ENCODE data around the gene ADAM19. TPM values are rescaled to one million over a fixed set of nuclear protein-coding genes. Genes with fewer than 3 reads are reported as not detected.

ADAM19 gene
- total RNA-seq, 3 donors from 2014 or later = 1.9 to 3.6 (median 3.5) TPM

DNA sequence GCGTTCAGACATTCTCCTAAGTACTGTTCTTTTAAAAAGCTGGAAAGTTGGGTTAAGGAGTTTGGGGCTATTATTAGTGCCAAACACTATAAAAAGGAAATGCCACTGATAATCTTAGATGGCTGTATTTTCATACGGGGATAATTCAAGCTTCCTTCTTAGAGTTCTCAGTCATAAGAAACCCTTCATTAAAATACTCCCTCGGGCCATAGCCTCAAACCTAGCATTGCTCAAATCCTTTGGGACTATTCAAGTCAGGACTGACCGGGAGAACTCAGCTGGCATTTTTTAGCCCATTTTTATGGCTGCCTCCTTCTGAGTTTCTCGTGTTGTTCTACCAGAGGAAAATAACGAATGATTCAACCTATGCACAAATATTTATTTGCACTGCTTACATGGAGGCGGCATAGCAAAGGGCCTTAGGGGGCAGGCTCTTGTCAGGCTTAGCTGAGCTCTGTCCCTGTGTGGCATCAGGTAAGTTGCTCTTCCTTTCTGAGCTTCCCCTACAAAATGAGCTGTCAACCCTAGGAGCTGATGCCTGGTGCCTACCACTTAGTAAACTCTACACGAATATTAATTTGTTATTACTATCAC is 33.5 kb upstream of the ADAM19 start:
- H3K27ac ChIP-seq = no peak overlapping the region
- intact Hi-C loops (cut with DNase I; ENCODE audit: low total_unique reads) = no loop called here

DNA sequence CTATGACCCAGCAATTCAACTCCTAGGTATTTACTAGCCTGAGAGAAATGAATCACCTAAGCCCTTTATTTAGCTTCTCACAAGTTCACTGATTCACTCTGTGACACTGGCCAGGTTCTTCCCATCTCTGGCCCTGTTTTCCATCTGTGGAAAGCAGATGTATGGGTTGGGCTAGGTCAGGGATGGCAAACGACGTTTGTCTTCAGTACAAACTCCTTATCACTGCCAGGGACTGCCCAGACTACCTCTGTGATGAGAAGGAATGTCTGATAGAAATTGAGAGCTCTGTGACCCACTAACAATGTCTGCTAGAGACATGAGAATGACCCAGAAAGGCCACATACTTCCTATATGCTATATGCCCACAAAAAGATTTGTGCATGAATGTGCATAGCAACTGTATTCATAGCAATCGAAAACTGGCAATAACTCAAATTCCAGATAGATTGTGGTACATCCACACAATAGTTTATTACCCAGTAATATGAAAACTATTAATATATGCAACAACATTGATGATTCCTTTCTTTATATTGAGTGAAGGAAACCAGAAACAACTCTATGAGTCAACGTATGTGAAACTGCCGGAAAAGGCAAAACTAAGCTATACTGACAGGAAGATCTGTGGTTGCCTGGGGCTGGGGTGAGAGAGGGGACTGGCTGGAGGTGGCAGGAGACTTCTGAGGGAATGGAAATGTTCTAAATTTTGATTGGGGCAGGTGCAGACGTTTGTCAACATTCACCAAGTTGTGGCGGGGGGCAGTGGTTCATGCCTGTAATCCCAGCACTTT is 32.0 kb upstream of the ADAM19 start:
- no peak for DNase-seq (ENCODE audit: low spot score in 2 of 2)
- Histone ChIP-seq H3K4me3 (no peak overlapping the region), H3K4me1 (no peaks in the 10 kb centered on the region), H3K36me3 (no peaks in the 10 kb centered on the region), H3K9me3 (no peaks in the 10 kb centered on the region), H3K27ac (no peak overlapping the region), H3K27me3 (no peaks in the 10 kb centered on the region)
- TF ChIP-seq POLR2AphosphoS5 (IDR thresholded peaks at IDR 0.05) (no peak), POLR2A (IDR thresholded peaks at IDR 0.05) (no peak)
- TF ChIP-seq, protein P1, sequence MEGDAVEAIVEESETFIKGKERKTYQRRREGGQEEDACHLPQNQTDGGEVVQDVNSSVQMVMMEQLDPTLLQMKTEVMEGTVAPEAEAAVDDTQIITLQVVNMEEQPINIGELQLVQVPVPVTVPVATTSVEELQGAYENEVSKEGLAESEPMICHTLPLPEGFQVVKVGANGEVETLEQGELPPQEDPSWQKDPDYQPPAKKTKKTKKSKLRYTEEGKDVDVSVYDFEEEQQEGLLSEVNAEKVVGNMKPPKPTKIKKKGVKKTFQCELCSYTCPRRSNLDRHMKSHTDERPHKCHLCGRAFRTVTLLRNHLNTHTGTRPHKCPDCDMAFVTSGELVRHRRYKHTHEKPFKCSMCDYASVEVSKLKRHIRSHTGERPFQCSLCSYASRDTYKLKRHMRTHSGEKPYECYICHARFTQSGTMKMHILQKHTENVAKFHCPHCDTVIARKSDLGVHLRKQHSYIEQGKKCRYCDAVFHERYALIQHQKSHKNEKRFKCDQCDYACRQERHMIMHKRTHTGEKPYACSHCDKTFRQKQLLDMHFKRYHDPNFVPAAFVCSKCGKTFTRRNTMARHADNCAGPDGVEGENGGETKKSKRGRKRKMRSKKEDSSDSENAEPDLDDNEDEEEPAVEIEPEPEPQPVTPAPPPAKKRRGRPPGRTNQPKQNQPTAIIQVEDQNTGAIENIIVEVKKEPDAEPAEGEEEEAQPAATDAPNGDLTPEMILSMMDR (IDR thresholded peaks at IDR 0.05) = no peak
- intact Hi-C loops (cut with DNase I; ENCODE audit: low total_unique reads) = no loop called here

More for the DNA sequence above, 33.5 kb upstream of the ADAM19 start:
- Histone ChIP-seq H3K4me1 (no peaks in the 10 kb centered on the region), H3K36me3 (no peaks in the 10 kb centered on the region), H3K4me3 (no peak overlapping the region), H3K27me3 (no peaks in the 10 kb centered on the region), H3K9me3 (no peaks in the 10 kb centered on the region)
- TF ChIP-seq POLR2AphosphoS5 (IDR thresholded peaks at IDR 0.05) (no peak), POLR2A (IDR thresholded peaks at IDR 0.05) (no peak)
- TF ChIP-seq, protein P1 (IDR thresholded peaks at IDR 0.05) = no peak
- no peak for DNase-seq (ENCODE audit: low spot score in 2 of 2)

DNA sequence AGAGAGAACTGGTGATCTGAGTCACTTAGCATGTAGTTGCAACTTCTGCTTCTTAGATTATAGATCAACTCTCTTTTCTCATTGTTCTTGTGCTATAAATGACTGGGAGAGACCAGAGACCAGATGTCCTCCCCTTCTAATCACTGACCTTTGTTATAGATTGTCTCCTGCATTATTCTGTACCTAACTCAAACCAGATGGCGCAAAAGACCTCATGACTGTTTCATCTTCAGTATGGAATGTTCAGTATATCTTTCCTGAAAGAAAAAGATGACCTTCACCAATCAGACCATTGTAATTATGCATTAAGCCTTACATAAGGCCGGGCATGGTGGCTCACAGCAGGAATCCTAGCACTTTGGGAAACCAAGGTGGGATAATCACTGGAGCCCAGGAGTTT is 30.5 kb upstream of the ADAM19 start:
- Histone ChIP-seq H3K4me3 (no peak overlapping the region), H3K27ac (no peak overlapping the region), H3K27me3 (no peaks in the 10 kb centered on the region), H3K4me1 (no peaks in the 10 kb centered on the region), H3K36me3 (no peaks in the 10 kb centered on the region), H3K9me3 (no peaks in the 10 kb centered on the region)
- TF ChIP-seq, protein P1 (IDR thresholded peaks at IDR 0.05) = no peak
- TF ChIP-seq POLR2AphosphoS5 (IDR thresholded peaks at IDR 0.05) (no peak), POLR2A (IDR thresholded peaks at IDR 0.05) (no peak)
- intact Hi-C loops (cut with DNase I; ENCODE audit: low total_unique reads) = no loop called here
- no peak for DNase-seq (ENCODE audit: low spot score in 2 of 2)

DNA sequence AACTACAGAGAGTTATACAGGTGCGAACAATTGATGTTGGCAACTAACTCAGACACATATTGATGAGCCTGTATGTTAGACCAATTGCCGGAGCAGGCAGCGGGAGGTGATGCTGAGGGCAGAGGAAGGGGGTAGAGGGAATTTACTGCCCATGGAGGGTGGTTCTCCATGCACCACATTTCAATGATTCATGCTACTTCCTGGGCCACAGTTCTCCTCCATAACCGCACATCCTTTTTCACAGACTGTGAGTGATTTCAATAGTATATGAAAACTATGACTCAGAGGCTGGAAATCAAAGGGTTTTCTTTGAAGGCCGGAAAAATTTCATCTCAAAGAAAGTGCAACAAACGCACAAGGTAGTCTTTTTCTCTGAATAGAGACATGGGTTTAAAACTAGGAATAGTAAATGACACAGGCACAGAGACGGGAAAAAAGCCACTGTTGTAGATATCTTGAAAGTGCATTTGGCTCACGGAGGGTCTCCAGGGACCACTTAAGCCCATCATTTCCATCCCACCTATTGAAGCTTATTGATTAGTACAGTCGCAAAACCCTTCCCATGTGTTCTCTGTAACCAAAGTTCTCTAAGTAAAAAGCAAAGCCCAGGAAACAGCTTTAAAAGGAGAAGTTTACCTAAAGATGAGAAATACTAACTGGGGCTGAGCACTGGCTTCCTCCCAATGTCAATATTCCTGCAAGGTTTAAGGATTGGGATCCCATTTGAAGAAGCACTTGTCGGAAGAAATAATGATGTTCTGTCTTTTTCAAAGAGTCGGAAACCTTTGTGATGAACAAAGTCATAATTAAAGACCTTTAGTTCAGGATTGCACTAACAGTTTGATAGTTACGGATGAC is 28.0 kb upstream of the ADAM19 start:
- intact Hi-C loops (cut with DNase I; ENCODE audit: low total_unique reads) = no loop called here
- TF ChIP-seq, protein P1 (IDR thresholded peaks at IDR 0.05) = no peak
- TF ChIP-seq POLR2A (IDR thresholded peaks at IDR 0.05) (no peak), POLR2AphosphoS5 (IDR thresholded peaks at IDR 0.05) (no peak)
- no peak overlapping the region for H3K27ac ChIP-seq

More for the DNA sequence above, 28.0 kb upstream of the ADAM19 start:
- H3K9me3 ChIP-seq = no peaks in the 10 kb centered on the region
- DNase-seq (ENCODE audit: low spot score in 2 of 2) = no peak
- no peaks in the 10 kb centered on the region for H3K27me3 ChIP-seq
- H3K4me3 ChIP-seq = no peak overlapping the region
- no peaks in the 10 kb centered on the region for H3K4me1 ChIP-seq
- H3K36me3 ChIP-seq = no peaks in the 10 kb centered on the region

Measured in breast epithelium (tissue), 4 donors.